ENCODE results near the gene FBXL15.

The FBXL15 gene

DNA sequence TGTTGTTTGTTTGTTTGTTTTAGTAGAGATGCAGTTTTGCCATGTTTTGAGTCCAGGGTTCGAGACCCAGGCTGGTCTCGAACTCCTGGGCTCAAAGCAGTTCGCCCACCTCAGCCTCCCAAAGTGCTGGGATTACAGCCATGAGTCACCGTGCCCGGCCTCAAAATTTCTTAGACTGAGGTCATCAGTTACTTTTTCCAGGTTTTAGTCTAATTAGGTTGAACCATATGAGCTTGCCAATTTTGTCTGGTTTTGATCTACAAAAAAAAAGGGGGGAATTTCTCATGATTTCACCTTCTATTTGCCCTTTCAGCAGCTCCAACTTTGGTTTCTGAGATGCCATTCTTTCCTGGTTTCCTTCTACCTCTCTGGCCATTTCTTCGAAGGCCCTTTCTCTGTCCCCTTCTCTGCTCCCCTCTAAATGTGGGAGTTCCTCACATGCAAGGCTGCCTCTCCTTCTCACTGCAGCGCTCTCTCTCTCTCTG lies 6.2 kb downstream of the FBXL15 start:
- DNase-seq (ENCODE audit: low read depth in 3 of 3), result no peak

DNA sequence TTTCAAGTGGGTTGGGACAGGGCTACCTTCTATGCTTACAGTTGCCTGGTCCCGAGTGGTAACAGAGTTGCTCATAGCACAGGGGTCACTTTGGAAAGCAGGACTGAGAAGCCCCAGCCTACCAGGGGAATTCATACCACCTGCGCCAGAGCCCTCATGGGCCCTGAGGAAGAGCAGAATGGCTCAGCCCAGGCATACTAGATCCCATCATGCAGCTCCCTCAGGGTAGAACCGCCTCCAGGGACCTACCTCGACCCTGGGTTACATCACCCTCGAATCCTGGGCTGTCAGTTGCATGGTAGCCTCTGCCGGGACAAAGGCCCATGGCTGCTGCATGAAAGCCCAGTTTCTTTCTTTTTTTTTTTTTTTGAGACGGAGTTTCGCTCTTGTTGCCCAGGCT lies 8.8 kb downstream of the FBXL15 start:
- no peak for DNase-seq (ENCODE audit: low read depth in 3 of 3)

DNA sequence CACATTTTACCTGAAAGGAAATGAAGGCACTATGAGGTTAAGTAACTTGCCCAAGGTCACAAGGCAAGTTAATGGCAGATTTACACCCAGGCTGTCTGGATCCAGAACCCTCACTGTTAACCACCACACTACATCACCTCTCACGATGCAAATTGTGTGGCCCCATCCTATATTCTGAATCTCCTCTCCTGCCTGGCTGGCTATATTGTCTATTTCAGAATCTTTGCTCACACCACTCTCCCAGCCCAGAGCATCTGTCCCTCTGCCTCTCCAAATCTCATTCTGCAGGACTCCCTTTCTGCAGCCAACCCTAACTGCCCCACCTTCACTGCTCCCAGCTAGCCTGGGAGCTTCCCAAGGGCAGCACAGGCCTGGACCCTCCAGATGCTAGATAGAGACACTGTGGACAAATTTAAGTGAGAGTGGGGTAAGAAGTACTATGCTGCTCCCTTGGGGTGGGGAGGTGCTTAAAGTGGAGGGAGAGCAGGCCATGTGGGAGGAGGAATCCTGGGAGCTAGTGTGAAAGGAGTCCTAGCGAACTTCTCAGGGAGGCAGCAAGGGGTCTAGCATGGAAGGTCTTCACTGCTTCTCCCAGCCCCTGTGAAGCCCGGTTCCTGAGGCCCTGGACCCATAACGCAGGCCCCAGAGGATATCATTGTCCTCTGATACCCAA lies 11.0 kb downstream of the FBXL15 start:
- DNase-seq (ENCODE audit: low read depth in 3 of 3), result no peak

DNA sequence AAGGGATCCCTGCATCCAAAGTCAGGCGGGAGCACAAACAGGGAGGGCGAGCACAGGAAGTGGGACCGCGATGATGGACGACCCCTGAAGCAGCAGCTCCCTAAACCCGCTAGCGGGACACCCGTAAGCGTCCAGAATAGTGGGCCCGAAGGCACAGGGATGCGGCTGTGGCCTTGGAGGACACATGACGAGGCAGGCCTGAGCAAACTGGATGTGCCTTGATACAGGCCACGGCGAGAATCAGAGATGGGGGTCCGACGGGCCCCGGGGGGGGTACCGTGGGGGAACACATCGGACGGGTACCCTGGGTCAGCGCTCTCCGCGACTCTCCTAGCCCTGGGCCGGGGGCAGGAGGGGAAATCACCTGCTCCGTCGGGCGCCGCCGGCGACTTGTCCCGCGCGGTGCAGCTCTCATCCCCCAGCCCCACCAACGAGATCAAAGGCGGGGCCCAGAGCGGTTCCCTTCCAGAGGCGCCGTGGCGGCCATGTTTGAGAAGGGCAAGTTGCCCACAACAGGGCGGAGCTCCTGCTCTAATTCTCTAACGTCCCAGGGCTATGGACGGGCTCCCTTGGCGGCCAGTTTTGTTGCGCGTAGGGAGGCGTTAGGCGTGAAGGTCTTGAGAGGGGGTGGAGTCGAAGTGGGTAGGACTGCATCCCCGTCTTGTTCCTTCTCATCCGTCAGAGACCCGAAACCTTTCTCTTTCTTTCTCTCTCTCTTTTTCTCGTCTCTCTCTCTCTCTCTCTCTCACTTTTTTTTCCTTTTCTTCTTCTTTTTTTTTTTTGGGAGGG lies 11.7 kb downstream of the FBXL15 start, which contains the start of gene CUEDC2:
CUEDC2 (minus strand) TSS at position 413 of the 789 bp plus-strand sequence. CDS start 7,386 bp downstream, outside the sequence.
- peak; percentile 87 to 97 (median 93) for DNase-seq (ENCODE audit: low read depth in 3 of 3)

DNA sequence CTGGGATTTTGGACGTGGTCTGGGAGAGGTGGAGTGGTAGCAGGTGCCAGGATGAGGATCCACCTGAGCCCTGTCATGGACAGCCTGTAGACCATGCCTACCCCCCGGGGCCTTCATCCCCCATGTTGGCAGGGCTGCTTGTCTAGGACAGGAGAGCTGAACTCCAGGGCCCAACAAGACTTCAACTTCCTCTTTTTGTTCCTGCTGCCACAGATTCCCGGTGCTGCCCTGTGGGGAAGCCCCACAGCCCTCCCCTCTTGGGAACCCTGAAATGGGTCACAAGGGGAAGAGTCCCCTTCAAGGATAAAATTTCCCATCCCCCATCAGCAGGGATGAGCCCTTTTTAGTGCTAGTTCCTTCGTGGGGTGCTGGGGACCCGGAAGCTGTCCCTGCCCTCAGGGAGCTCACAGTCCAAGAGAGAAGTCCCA lies 13.0 kb downstream of the FBXL15 start:
- DNase-seq (ENCODE audit: low read depth in 3 of 3), result no peak

DNA sequence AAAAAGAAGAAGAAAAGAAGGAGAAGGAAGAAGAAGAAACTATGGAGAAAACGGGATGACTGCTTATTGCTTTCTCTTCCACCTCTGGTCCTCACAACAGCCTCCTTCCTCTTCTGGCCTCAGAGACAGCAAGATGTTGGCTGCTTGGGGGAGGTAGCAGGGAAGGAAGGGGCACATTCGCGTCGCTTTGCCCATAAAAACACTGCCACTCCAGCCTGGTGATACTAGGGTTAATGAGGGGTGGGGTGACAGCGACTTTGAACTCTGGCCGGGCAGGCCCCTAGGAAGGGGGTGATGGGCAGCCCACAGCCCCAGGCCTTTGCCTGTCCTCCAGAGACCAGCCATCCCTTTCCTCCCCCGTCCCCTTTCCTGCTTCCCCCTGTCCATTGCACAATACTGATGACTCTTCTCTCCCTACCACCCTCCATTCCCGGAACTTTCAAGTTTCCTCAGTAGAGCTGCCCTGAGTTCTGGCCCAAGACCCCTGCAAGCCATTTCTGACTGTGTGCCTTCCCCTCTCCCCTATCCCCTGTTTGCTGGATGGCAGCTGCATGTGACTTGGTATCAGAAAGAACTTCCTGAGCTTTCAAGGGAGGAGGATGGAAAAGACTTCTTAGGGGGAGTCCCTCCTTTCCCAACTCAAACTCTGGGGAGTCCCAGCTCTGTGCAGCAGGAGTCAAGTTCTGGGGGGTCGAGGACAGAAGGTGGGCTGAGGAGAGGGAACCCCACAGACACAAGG lies 13.9 kb downstream of the FBXL15 start:
- DNase-seq (ENCODE audit: low read depth in 3 of 3), result no peak

DNA sequence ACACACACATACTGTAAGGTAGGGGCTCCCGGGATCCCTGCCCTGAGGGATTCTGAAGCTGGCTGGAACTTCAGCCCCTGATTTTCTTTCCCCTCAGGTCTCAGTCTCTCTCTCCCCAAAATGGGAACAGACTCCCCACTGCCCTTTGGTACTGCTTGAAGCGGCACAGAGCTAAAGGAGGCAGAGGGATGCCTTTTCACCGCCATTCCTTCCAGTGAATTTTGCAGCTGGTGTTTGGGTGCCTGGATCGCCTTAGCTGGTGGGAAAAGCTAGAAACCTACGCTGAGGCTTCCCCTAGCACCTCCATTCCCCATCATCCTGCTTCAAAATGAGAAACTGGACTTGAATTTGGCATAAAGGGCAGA lies 14.5 kb downstream of the FBXL15 start:
- no peak for DNase-seq (ENCODE audit: low read depth in 3 of 3)

DNA sequence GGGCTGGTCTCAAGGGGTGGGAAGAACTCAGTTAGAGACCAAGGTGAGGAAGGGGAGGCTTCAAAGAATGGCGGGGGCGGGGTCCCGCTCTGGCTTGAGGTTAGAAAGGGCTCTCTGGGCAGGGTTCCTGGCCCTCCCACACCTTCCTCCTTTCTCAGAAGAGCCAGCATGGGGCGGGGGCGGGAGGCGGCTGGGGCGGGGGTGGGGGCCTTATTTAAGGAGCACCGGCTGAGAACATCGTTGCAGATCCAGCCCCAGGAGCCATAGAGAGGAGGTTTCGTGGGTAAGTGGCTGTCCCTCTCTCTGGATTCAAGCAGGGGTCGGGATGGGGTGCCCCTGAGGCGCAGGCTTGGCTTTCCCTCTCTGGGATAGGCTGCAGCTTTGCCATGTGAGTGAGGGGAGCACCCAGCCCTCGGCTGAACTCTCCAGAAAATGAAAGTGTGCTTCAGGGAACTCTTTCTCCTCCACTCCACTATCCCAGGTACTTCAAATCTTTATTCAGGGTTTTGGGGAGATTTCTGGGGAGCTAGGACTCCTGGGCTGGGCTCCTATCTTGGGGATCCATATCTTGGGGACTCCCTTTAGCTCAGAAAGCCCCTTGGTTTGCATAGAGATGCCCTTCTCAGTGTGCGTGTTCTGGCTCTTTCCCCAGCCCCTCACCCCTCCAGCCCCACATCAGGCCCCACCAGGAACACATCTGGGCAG lies 15.0 kb downstream of the FBXL15 start:
- DNase-seq (ENCODE audit: low read depth in 3 of 3), result peak in 1 of 3 experiments; percentile 66

DNA sequence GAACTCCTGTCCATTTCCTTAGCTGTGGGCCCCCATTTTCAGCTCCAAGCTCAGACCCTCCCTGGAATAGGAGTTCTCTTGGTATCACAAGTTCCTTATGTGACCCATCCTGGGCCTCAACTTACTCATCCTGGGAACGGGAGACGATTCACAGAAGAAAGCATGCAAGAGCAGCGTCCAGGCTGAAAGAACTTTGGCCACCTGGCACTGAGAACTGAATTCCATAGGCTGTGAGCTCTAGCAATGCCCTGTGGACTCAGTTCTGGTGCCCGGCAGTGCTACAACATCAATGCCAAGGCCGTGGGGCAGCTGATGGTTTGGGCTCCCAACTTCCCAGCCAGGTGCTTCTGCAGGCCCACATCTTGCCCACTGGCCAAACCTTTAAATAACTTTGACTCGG lies 15.7 kb downstream of the FBXL15 start:
- no peak for DNase-seq (ENCODE audit: low read depth in 3 of 3)

DNA sequence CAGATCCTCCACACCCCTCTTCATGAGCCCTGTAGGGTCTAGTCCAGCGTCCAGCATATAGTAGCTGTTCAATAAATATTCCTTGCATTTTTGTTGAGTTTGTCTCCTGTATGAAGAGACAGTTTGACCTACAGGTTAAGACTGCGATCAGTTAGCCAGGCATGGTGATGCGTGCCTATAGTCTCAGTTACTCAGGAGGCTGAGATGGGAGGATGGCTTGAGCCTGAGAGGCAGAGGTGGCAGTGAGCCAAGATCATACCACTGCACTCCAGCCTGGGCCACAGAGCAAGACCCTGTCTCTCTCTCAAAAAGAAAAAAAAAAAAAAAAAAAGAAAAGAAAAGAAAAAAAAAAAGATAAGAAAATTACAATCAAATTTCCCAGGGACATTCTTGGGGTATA lies 16.9 kb downstream of the FBXL15 start:
- no peak for DNase-seq (ENCODE audit: low read depth in 3 of 3)

DNA sequence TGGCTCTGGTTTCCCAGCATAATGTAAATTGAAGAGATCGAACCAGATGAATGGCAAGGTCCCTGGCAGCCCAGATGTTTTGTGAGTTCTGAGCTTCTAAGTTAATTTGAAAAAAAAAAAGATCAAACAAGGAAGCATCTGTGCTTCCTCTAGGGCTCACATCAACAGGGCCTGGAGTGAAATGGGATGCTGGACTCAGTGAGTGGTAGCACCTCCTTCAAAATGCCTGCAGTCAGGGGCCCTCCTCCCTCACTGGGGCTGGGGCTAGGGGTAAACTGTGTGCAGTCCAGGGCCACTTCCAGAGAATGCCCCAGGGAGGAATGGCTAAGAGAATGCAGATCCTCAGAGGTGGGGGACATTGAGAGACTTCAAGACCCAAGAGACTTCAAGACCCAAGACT lies 17.7 kb downstream of the FBXL15 start:
- DNase-seq (ENCODE audit: low read depth in 3 of 3), result no peak

DNA sequence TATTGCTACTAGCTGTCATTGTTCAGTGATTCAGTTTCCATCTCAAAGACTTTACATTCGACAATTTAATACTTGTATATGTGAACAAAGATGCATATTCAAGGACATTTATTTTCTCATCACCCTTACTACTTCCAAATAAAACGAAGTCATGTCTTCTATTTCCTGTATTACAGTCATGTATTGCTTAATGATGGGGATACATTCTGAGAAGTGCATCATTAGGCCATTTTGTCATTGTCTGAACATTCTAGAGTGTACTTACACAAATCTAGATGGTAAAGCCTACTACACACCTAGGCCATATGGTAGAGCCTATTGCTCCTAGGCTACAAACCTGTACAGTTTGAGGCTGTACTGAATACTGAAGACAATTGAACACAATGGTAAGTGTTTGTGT lies 24.2 kb downstream of the FBXL15 start:
- DNase-seq (ENCODE audit: low read depth in 3 of 3), result no peak

DNA sequence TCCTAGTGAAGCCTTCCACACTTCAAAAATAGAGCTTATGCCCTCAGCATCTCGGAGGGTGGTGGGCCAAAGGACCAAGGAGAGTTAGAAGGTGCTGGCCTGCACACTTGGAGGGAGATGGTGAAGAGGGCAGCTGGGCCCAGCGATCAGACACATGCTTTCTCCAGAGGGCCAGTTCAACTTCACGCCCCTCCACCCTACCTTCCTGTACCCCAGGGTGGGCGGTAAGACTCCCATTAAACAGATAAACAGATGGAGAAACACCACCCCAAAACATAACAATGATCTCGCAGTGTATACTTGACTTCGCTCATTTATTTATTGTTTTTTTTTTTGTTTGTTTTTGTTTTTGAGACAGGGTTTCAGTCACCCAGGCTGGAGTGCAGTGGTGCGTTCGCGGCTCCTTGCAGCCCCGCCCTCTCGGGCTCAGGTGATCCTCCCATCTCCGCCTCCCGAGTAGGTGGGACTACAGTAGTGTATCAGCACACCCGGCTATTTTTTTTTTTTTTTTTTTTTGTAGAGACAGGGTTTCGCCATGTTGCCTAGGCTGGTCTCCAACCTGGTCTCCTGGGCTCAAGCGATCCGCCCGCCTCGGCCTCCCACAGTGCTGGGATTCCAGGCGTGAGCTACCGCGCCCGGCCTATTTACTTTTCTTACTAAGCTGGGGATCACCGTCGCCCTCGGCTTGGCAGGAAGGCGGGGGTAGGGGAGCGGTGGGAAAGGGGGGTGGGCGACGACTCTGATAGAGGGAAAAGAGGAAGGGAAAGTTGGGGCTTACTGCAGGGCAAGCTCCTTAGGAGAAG lies 28.9 kb downstream of the FBXL15 start:
- peak; percentile 74 to 87 (median 80) for DNase-seq (ENCODE audit: low read depth in 3 of 3)

DNA sequence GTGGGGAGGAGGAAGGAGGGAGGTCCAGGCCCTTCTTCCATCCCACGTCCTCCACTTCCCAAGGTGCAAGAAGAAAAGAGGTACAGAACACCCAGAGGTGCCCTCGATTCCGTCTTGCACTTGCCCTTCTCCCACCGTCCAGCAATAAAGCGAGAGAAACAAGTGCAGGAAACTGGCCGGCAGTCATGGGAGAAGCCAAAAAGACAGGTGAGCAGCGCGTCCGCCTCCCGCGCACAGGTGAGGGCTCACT lies 29.4 kb downstream of the FBXL15 start:
- no peak for DNase-seq (ENCODE audit: low read depth in 3 of 3)

DNA sequence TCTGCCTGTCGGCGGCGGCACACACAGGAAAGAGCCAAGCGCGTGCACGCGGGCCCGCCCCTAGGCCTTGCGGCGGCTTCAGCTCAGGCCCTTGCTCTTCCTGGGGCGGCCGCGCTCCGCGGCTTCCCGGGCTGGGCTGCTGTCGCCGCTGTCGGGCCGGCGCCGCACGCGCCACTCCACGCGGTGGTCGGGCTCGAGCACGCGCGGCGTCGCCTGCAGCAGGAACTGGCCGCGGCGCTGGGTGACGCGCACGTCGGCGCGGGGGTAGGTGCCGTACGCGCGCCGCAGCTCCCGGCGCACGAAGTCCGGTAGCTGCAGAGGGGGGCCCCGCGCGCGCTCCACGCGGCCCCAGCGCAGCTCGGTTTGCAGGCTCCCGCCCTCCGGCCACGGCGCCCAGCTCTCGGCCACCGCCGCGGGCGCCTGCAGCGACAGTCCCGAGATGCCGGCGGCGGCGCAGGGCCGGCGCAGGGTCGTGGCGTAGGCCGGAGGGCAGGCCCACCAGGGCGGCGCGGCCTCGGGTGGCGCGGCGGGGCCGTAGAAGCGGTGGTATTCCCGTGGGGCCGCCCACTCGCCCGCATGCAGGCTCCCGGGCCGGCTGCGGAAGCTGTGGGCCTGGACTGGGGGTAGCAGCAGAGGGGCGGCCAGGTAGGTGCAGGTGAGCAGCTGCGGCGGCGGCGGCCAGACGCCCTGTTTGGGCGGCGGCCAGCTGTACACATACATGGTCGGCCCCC lies 29.9 kb downstream of the FBXL15 start:
- DNase-seq (ENCODE audit: low read depth in 3 of 3), result peak; percentile 59 to 81 (median 74)

DNA sequence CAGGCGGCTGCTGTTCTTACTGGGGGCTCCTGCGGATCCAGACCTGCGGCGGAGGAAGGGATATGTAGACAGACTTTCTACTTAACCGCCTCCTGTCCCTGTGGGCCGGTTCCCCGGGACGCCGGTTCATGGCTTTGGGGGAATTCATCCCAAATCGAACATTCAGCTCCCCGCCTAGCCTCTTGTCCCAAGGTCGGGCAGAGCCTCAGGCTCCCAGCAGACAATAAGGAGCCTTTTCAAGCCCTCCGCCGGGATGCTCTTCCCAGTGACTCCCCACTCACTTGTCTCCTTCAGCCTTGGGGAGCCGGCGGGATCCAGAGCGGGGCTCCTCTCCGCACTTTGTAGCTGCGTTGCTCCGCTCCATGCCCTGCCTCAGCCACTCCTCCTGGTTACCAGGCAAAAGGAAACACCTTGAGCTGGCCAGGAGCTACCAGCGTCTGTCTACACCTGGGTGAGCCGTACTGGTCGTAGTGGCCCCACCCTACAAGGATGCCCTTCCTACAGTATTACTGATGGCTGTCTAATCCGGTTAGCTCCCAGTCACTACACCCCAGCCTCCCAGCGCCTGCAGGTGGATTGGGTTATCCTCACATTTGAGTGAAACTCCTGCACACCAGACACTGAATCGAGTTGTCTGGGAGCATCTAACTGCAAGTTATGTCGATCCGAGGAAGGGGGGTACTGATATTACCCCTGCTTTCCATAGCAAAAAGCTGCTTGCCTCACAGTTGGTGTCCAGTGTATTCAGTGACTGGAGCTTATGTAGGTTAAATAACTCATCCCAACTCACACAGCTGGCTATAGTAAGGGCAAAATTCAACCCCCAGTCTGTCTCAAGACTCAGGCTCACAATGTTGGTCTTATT lies 30.7 kb downstream of the FBXL15 start, which contains the start of gene C10orf95:
C10orf95 (minus strand) TSS at position 439 of the 865 bp plus-strand sequence. CDS start 450 bp downstream, outside the sequence.
- no peak for DNase-seq (ENCODE audit: low read depth in 3 of 3)

DNA sequence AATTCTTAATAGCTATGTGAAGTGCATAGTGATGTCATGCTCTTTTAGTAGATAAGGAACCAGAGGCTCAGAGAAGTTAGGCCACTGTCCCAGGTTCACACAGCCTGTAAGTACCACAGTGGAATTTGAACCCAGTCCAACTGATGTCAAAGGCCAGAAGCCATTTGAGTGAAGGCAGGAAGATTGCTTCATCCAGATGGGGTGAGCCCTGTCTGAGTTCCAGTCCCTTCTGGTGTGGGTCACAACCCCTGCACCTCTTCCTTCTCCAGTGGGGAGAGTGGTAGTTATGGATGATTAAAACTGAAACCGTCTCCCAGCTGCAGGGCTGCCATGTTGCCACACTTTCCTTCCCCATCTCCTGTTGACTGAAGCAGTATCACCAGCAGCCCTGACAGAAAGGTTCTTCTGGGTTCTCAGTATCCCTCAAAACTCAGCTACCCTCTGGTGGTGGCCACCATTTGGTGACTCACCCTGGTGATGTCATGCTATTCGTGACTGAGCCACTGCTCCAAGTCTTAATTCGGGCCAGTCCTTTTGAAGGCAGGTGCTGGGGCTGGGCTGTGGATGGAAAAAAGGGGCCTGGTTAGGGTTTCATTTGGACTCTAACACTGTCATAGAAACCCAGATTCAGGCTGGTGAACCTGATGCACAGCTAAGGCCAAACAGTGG lies 32.2 kb downstream of the FBXL15 start:
- DNase-seq (ENCODE audit: low read depth in 3 of 3), result peak in 2 of 3 experiments; percentile 53 to 77

DNA sequence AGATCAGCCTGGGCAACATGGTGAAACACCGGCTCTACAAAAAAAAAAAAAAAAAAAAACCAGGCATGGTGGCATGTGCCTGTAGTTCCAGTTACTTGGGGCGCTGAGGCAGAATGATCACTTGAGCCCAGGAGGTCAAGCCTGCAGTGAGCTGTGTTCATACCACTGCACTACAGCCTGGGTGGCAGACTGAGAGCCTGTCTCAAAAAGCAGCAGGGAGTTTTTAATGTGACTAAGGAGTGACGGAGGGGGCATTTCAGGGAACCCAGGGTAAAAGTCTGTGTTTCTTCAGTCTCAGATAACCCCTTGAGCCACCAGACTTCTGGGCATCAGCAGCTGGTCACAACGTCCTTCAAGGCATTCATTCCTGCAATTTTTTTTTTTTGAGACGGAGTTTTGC lies 32.9 kb downstream of the FBXL15 start:
- DNase-seq (ENCODE audit: low read depth in 3 of 3), result no peak
